Gastrocnemius medialis (tissue), 4 donors: ENCODE data around the gene EMCN.

Source experiments
- CTCF ChIP-seq, 5 experiments: fragments of 450-650 bp in 3 of 5; fragments of 200-600 bp in 2 of 5; sonication (generic) in 2 of 5; IDR thresholded peaks in 4 of 5; conservative IDR thresholded peaks in 1 of 5; 1 replicate in 4 of 5; 2 replicates in 1 of 5; pipeline ENCODE4 v1.5.1; 2016 to 2019; ENCODE audit warnings: antibody characterized with exemption in 5 of 5, mild to moderate bottlenecking in 3 of 5, moderate library complexity in 3 of 5
- POLR2A ChIP-seq, 2 donors: fragments of 450-650 bp; IDR thresholded peaks; one replicate each; pipeline ENCODE4 v1.6.1; 2017; ENCODE audit warnings: antibody characterized with exemption in 2 of 2, mild to moderate bottlenecking in 2 of 2, moderate library complexity in 2 of 2

- TF ChIP-seq CTCF (IDR thresholded peaks at IDR 0.05 in 4 of 5, conservative IDR thresholded peaks at IDR 0.05 in 1 of 5), result no peak
- no peak for TF ChIP-seq POLR2A (IDR thresholded peaks at IDR 0.05)
Observed at GRCh38 chr4:100548200-100548560, 30.4 kb upstream of the EMCN start.
